Keratinocyte (primary cell): ENCODE measurements around the gene EGR4. TPM values are rescaled to one million over a fixed set of nuclear protein-coding genes. Genes with fewer than 3 reads are reported as not detected.

Source experiments
- DNase-seq: peaks from one replicate; pipeline ENCODE4 v3.0.0-alpha.2; 2011; ENCODE audit warnings: low read depth, missing footprints, low spot score
- FAIRE-seq: peaks from 2 replicates; lab custom pipeline; 2011; peaks lifted over from hg19 to GRCh38; lab: Jason Lieb, UNC
- H2AFZ ChIP-seq: 2 replicates; pipeline ENCODE4 v1.6.0; 2012; ENCODE audit warnings: low read length, control low read depth, inconsistent platforms; ENCODE audit not compliant: control insufficient read depth
- H3K27ac ChIP-seq: 2 replicates; pipeline ENCODE4 v1.5.1; 2011; ENCODE audit warnings: low read length; ENCODE audit not compliant: control insufficient read depth, insufficient read depth
- H3K27me3 ChIP-seq: 3 replicates; pipeline ENCODE4 v1.6.0; 2011; ENCODE audit warnings: low read length; ENCODE audit not compliant: control insufficient read depth, insufficient read depth; ENCODE audit errors: extremely low read depth
- H3K36me3 ChIP-seq, 2 experiments: 2 replicates in 1 of 2; 3 replicates in 1 of 2; pipeline ENCODE4 v1.5.1; 2011; ENCODE audit warnings: low read length in 2 of 2, mild to moderate bottlenecking in 1 of 2; ENCODE audit not compliant: control insufficient read depth in 2 of 2, insufficient read depth in 2 of 2; ENCODE audit errors: extremely low read depth in 1 of 2
- H3K4me1 ChIP-seq: 3 replicates; pipeline ENCODE4 v1.5.1; 2011; ENCODE audit warnings: low read length; ENCODE audit not compliant: control insufficient read depth, insufficient read depth; ENCODE audit errors: extremely low read depth
- H3K4me2 ChIP-seq: 3 replicates; pipeline ENCODE4 v1.6.0; 2011; ENCODE audit warnings: low read depth, low read length; ENCODE audit not compliant: control insufficient read depth, insufficient read depth; ENCODE audit errors: extremely low read depth
- H3K4me3 ChIP-seq, 3 experiments: fragments of 200-600 bp in 1 of 3; sonication (generic) in 1 of 3; 2 replicates in 2 of 3; 3 replicates in 1 of 3; pipeline ENCODE4 v1.5.1; 2011 to 2016; ENCODE audit warnings: low read length in 3 of 3, mild to moderate bottlenecking in 3 of 3, control low read depth in 2 of 3, inconsistent platforms in 1 of 3, low read depth in 1 of 3, mixed read lengths in 1 of 3, mixed run types in 1 of 3, moderate library complexity in 1 of 3; ENCODE audit not compliant: control insufficient read depth in 2 of 3, insufficient read depth in 2 of 3; ENCODE audit errors: extremely low read depth in 1 of 3
- H3K79me2 ChIP-seq: 2 replicates; pipeline ENCODE4 v1.6.0; 2012; ENCODE audit warnings: low read length; ENCODE audit not compliant: control insufficient read depth, insufficient read depth
- H3K9ac ChIP-seq: 3 replicates; pipeline ENCODE4 v1.6.0; 2011; ENCODE audit warnings: low read length; ENCODE audit not compliant: control insufficient read depth, insufficient read depth; ENCODE audit errors: extremely low read depth
- H3K9me1 ChIP-seq: 3 replicates; pipeline ENCODE4 v1.6.0; 2011; ENCODE audit warnings: low read length; ENCODE audit not compliant: control insufficient read depth, insufficient read depth; ENCODE audit errors: extremely low read depth
- H3K9me3 ChIP-seq: 2 replicates; pipeline ENCODE4 v1.5.1; 2012; ENCODE audit warnings: low read depth, low read length; ENCODE audit not compliant: control insufficient read depth
- H4K20me1 ChIP-seq: 3 replicates; pipeline ENCODE4 v1.6.0; 2011; ENCODE audit warnings: low read length; ENCODE audit not compliant: control insufficient read depth, insufficient read depth; ENCODE audit errors: extremely low read depth
- CTCF ChIP-seq, 3 experiments: IDR thresholded peaks in 1 of 3; conservative IDR thresholded peaks in 1 of 3; optimal IDR thresholded peaks in 1 of 3; 2 replicates in 2 of 3; 3 replicates in 1 of 3; pipeline versions ENCODE3 to v1.5.1; 2011; ENCODE audit warnings: low read length in 3 of 3, mild to moderate bottlenecking in 3 of 3, moderate library complexity in 2 of 3, control low read depth in 1 of 3, inconsistent platforms in 1 of 3; ENCODE audit not compliant: insufficient read depth in 2 of 3; ENCODE audit errors: extremely low read depth in 1 of 3
- EZH2 ChIP-seq: IDR thresholded peaks from one replicate; pipeline ENCODE4 v1.6.1; 2012; ENCODE audit warnings: inconsistent platforms, mild to moderate bottlenecking, low read length, moderate library complexity
- dilution Hi-C: fragments of 300-500 bp; cut with MboI; formaldehyde crosslinking; loops from one replicate; pipeline ENCODE4 v1.7.0; 2020; ENCODE audit warnings: low sequenced_read_pairs; ENCODE audit not compliant: extremely low pct_ligation_motif_present
- polyA plus RNA-seq, 5 experiments: library from polyadenylated mRNA; depleted of rRNA in 3 of 5; stranded (reverse) in 3 of 5; stranded (forward) in 1 of 5; unstranded in 1 of 5; fragments of >200 nt; gene quantifications; 1 replicate in 1 of 5; 2 replicates in 3 of 5; 3 replicates in 1 of 5; pipeline versions ENCODE4 v1.2.1 to v1.2.3, GENCODE V29; 2011 to 2012; ENCODE audit warnings: missing spikeins in 2 of 5, low read depth in 1 of 5, low replicate concordance in 1 of 5

The EGR4 gene
- polyA plus RNA-seq, 1 donor (not counting 4 experiments of a cell fraction or from before 2014, with no cell fraction given), result not detected

- H3K79me2 ChIP-seq, result no peaks in the 10 kb centered on the region
- FAIRE-seq (no peak), DNase-seq (no peak)
- TF ChIP-seq CTCF (optimal IDR thresholded peaks at IDR 0.05 in 1 of 3, IDR thresholded peaks at IDR 0.05 in 1 of 3, conservative IDR thresholded peaks at IDR 0.05 in 1 of 3; ENCODE audit: extremely low read depth in 1 of 3, insufficient read depth in 2 of 3, low read length in 3 of 3), result no peak
- no peak for TF ChIP-seq EZH2
- no peak overlapping the region for H3K27ac ChIP-seq
- H3K4me2 ChIP-seq, result no peak overlapping the region
- H4K20me1 ChIP-seq, result no peaks in the 10 kb centered on the region
- no peaks in the 10 kb centered on the region for H3K9me1 ChIP-seq
- H3K4me1 ChIP-seq, result peaks cover 7% of the 10 kb centered on the region
- H3K27me3 ChIP-seq, result no peaks in the 10 kb centered on the region
- no peaks in the 10 kb centered on the region for H3K9me3 ChIP-seq
- dilution Hi-C loops, result no loop called here
- H3K9ac ChIP-seq, result no peak overlapping the region
- H3K4me3 ChIP-seq, result no peak overlapping the region
- peaks cover 0 to 5% of the 10 kb centered on the region in 2 experiments for H3K36me3 ChIP-seq
- H2AFZ ChIP-seq, result no peak overlapping the region
Measured at GRCh38 chr2:73267008-73267407, 26.3 kb downstream of the EGR4 start.

GRCh38 chr2:73266061-73266901 is 27.1 kb downstream of the EGR4 start:
- Histone ChIP-seq H3K9me1 (no peaks in the 10 kb centered on the region), H3K27ac (no peak overlapping the region), H3K79me2 (no peaks in the 10 kb centered on the region), H4K20me1 (no peaks in the 10 kb centered on the region), H3K36me3 (peaks cover 0 to 5% of the 10 kb centered on the region in 2 experiments), H3K9me3 (no peaks in the 10 kb centered on the region), H3K4me1 (peaks cover 7% of the 10 kb centered on the region), H3K4me3 (no peak overlapping the region), H2AFZ (no peak overlapping the region), H3K4me2 (no peak overlapping the region), H3K27me3 (no peaks in the 10 kb centered on the region), H3K9ac (no peak overlapping the region)
- no peak for TF ChIP-seq CTCF (optimal IDR thresholded peaks at IDR 0.05 in 1 of 3, IDR thresholded peaks at IDR 0.05 in 1 of 3, conservative IDR thresholded peaks at IDR 0.05 in 1 of 3; ENCODE audit: extremely low read depth in 1 of 3, insufficient read depth in 2 of 3, low read length in 3 of 3)
- no peak for TF ChIP-seq EZH2
- DNase-seq, result no peak
- FAIRE-seq, result no peak
- dilution Hi-C loops, result no loop called here
